ENCODE measurements around the gene SLC35A1.

The SLC35A1 gene

DNA sequence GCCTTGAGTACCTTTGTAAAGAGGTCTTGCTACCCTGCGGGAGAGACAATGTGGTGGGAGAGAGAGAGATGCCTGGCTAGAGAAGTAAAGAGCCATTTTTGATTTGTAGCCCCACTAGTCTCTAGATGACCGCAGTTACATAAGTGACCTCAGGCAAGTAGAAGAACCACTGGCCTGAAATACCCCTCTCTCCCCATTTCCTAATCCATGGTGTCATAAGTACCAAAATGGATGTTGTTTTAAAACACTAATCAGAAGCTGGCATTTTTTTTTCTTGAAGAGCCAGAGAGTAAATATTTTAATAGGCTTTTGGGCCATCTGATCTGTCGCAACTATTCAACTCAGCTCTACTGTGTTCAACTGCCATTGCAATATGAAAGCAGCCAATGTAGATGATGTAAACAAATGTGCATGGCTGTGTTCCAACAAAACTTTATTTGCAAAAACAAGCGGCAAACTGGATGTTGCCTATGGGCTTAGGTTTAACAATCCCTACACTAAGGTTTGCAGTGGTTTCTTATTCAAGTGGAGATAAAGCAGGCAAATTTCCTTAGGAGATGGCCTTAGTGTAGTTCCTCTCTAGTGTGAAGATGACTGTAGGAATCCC is 80.5 kb downstream of the SLC35A1 start:
- TF ChIP-seq, protein P1, sequence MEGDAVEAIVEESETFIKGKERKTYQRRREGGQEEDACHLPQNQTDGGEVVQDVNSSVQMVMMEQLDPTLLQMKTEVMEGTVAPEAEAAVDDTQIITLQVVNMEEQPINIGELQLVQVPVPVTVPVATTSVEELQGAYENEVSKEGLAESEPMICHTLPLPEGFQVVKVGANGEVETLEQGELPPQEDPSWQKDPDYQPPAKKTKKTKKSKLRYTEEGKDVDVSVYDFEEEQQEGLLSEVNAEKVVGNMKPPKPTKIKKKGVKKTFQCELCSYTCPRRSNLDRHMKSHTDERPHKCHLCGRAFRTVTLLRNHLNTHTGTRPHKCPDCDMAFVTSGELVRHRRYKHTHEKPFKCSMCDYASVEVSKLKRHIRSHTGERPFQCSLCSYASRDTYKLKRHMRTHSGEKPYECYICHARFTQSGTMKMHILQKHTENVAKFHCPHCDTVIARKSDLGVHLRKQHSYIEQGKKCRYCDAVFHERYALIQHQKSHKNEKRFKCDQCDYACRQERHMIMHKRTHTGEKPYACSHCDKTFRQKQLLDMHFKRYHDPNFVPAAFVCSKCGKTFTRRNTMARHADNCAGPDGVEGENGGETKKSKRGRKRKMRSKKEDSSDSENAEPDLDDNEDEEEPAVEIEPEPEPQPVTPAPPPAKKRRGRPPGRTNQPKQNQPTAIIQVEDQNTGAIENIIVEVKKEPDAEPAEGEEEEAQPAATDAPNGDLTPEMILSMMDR (IDR thresholded peaks at IDR 0.05; ENCODE audit: low read depth, low read length) = no peak
- DNase-seq (ENCODE audit: low read depth, low spot score) = no peak
- in situ Hi-C loops (cut with HindIII; ENCODE audit: low sequenced_read_pairs) = no loop called here
- H3K4me3 ChIP-seq (ENCODE audit: low read depth, low read length) = no peak overlapping the region

DNA sequence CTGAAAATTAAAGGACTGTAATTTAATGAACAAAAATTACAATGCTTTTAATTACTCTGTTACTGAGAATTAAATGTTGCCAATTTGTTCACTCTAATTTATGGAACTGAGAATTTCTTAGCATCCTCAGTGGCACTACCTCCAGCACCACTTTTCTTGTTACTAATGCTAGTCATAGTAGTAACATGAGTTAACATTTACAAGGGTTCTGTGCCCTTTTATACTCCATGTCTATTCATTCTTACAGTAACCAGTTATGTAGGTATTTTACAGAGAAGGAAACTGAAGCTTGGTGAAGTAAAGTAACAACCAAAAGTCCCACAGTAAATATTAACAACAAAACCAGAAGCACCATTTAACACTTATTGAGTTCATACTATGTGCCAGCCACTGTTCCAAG is 82.7 kb downstream of the SLC35A1 start:
- no peak overlapping the region for H3K4me3 ChIP-seq (ENCODE audit: low read depth, low read length)
- DNase-seq (ENCODE audit: low read depth, low spot score) = no peak
- TF ChIP-seq, protein P1 (IDR thresholded peaks at IDR 0.05; ENCODE audit: low read depth, low read length) = no peak
- in situ Hi-C loops (cut with HindIII; ENCODE audit: low sequenced_read_pairs) = no loop called here

DNA sequence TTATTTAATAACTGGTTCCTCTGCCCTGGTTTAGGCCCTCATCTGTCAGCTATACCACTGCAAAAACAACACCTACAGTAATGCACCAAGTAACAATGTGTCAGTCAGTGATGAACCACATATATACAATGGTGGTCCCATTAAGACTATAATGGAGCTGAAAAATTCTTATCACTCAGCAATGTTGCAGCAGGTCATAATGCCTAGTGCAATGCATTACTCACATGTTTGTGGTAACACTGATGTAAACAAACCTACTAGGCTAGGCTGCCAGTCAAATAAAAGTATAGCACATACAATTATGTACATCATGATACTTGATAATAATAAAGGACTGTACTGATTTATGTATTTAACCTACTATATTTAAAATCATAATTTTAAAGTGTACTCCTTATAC is 85.7 kb downstream of the SLC35A1 start:
- in situ Hi-C loops (cut with HindIII; ENCODE audit: low sequenced_read_pairs) = no loop called here
- no peak for DNase-seq (ENCODE audit: low read depth, low spot score)
- H3K4me3 ChIP-seq (ENCODE audit: low read depth, low read length) = no peak overlapping the region
- TF ChIP-seq, protein P1 (IDR thresholded peaks at IDR 0.05; ENCODE audit: low read depth, low read length) = no peak

DNA sequence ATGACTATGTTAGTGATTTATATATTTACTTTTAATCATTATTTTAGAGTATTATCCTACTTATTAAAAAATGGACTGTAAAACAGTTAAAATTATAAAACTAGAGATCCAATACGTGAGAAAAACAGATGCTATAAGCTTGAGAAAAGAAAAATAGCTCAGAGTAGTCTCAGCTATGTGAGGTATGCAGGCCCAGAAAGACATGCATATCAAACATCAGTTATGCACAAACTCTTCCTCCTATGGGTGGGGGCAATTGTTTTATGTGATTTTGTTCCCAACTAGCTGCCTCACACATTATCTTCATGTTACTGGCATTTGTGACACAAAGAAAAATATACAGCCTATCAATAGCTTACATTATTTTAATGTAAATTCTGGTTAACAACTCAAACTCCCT is 88.2 kb downstream of the SLC35A1 start:
- no peak overlapping the region for H3K4me3 ChIP-seq (ENCODE audit: low read depth, low read length)
- TF ChIP-seq, protein P1 (IDR thresholded peaks at IDR 0.05; ENCODE audit: low read depth, low read length) = no peak
- in situ Hi-C loops (cut with HindIII; ENCODE audit: low sequenced_read_pairs) = no loop called here
- DNase-seq (ENCODE audit: low read depth, low spot score) = no peak

Data from astrocyte of the spinal cord (primary cell).